ENCODE measurements around the gene MAP3K21. TPM values are rescaled to one million over a fixed set of nuclear protein-coding genes. Genes with fewer than 3 reads are reported as not detected.

The MAP3K21 gene
- total RNA-seq, 2 experiments from 2014 or later = 1.9 to 2.2 TPM

DNA sequence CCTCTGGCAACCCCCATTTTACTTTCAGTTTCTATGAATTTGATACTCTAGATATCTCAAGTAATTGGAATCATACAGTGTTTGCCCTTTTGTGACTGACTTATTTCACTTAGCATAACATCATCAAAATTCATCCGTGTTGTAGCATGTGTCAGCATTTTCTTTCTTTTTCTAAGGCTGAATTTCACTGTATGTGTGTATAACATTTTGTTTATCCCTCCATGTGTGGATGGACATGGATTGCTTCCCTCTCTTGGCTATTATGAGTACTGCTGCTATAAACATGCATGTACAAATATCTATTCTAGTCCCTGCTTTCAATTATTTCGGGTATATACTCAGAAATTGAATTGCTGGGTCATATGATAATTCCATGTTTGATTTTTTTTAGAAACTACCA lies 97.3 kb downstream of the MAP3K21 start:
- CTCF ChIA-PET = no interaction called here
- peaks cover 54% of the 10 kb centered on the region for H3K27me3 Mint-ChIP-seq
- H3K4me1 Mint-ChIP-seq = no peaks in the 10 kb centered on the region

DNA sequence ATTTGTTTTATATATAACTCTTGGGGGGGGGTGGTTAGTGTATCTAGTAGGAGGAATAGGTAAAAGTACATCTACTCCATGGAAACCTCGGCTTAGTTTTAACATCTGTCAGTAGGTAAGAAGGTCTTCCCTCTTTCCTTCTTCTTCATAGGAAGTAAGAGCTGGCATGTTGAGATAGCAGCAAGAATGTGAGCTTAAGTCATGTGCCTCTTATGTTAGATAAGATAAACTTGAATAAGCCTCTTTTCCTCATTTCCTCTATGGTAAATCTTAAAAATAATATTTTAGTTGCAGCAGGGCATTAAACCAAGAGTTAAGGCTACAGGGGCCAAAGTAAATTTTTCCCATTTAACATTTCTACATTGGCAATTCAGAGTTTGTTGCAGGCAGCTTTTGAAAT lies 100.4 kb downstream of the MAP3K21 start:
- Mint-ChIP-seq H3K4me3 (no peak overlapping the region), H3K4me1 (no peaks in the 10 kb centered on the region), H3K27ac (no peak overlapping the region), H3K27me3 (peaks cover 48% of the 10 kb centered on the region), H3K9me3 (ENCODE audit: low read depth) (no peaks in the 10 kb centered on the region), H3K36me3 (no peaks in the 10 kb centered on the region)
- CTCF ChIA-PET = no interaction called here
- ATAC-seq (no peak), DNase-seq (no peak)

More for the DNA sequence above, 97.3 kb downstream of the MAP3K21 start:
- DNase-seq = no peak
- ATAC-seq = no peak
- Mint-ChIP-seq H3K36me3 (no peaks in the 10 kb centered on the region), H3K4me3 (no peak overlapping the region), H3K27ac (no peak overlapping the region), H3K9me3 (ENCODE audit: low read depth) (no peaks in the 10 kb centered on the region)

DNA sequence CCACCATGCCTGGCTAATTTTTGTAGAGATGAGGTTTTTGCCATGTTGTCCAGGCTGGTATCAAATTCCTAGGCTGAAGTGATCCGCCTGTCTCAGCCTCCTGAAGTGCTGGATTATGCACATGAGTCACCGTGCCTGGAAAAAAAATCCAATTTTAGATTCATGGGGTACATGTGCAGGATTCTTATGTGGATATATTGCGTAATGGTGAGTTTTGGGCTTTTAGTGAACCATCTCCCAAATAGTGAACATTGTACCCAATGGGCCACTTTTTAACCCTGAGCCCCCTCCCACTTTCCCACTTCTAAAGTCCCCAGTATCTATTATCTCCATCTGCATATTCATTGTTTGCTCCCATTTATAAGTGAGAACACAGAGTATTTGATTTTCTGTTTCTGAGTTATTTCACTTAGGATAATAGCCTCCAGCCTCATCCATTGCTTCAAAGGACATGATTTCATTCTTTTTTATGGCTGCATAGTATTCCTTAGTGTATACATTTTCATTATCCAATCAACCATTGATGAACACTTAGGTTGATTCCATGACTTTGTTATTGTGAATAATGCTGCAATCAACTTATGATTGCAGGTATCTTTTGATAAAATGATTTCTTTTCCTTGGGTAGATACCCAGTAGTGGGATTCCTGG lies 104.4 kb downstream of the MAP3K21 start:
- Mint-ChIP-seq H3K36me3 (no peaks in the 10 kb centered on the region), H3K27ac (no peak overlapping the region), H3K27me3 (peaks cover 36% of the 10 kb centered on the region), H3K4me3 (no peak overlapping the region), H3K9me3 (ENCODE audit: low read depth) (no peaks in the 10 kb centered on the region), H3K4me1 (no peaks in the 10 kb centered on the region)
- DNase-seq = no peak
- CTCF ChIA-PET = no interaction called here
- no peak for ATAC-seq

DNA sequence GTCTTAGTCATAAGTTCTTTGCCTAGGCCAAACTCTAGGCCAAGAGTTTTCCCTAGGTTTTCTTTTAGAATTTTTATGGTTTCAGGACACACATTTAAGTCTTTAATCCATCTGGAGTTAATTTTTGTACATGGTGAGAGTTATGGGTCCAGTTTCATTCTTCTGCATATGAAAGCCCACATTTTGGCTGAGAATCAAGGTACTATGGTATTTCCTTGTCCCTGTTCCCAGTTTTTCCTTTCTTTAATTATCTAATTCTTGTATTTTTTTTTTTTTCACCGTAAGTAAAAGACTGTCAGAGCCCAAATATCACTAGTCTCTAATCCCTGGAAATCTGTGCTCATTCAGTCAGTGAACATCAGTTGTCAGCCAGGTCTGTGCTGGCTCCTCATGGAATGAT lies 105.4 kb downstream of the MAP3K21 start:
- Mint-ChIP-seq H3K27ac (no peak overlapping the region), H3K27me3 (peaks cover 33% of the 10 kb centered on the region), H3K9me3 (ENCODE audit: low read depth) (no peaks in the 10 kb centered on the region), H3K4me3 (no peak overlapping the region), H3K4me1 (no peaks in the 10 kb centered on the region), H3K36me3 (no peaks in the 10 kb centered on the region)
- ATAC-seq (no peak), DNase-seq (no peak)
- CTCF ChIA-PET = no interaction called here

DNA sequence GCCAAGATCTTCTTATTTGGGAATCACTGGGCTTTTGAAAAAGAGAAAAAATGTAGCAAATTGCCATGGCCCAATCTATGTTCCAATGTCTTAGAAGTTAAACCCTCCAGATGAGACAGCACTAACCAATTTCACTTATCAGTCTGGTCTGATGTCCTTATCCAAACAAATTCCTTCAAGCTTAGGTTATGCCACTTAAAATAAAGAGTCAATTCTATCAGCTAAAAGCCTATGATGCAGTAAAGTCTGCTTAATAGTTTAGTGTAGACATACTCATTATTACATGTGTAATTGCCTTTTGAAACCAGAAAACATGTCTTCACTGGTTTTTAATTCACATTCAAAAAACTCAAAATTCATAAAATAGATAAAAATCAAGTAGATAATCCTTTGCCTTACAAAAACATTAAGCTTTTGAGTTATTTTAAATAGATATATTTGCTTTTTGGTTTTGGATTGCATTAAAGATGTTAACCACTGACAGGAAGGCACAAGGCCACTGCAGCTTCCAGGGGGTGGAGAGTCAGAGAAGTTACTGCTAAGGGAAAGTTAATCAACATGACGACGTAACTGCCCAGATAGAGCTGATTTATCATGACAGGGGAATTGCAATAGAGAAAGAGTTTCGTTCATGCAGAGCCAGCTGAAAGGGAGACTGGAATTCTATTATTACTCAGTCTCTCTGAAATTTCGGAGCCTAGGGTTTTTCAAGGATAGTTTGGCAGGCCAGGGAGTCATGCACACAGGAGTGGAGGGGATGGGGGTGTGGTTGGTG lies 106.1 kb downstream of the MAP3K21 start:
- CTCF ChIA-PET = no interaction called here

More for the DNA sequence above, 106.1 kb downstream of the MAP3K21 start:
- no peak for ATAC-seq
- Mint-ChIP-seq H3K9me3 (ENCODE audit: low read depth) (no peaks in the 10 kb centered on the region), H3K27ac (no peak overlapping the region), H3K27me3 (peaks cover 32% of the 10 kb centered on the region), H3K4me1 (no peaks in the 10 kb centered on the region), H3K4me3 (no peak overlapping the region), H3K36me3 (no peaks in the 10 kb centered on the region)
- no peak for DNase-seq

Other genes starting within 250 kb of the MAP3K21 start
- 10 to 100 TPM; 17.6 to 31.7 TPM for gene PCNX2, start 32.0 kb upstream of the MAP3K21 start, total RNA-seq

All from activated CD8-positive, alpha-beta memory T cell treated with anti-CD3 and anti-CD28 coated beads, Interleukin-2, amount 10 ng/mL, durations not matched to agents 7 days and 5 days (primary cell).